ENCODE data around the gene STK17B. TPM values are rescaled to one million over a fixed set of nuclear protein-coding genes. Genes with fewer than 3 reads are reported as not detected.

STK17B gene
- total RNA-seq, 1 experiment from 2014 or later: 16.9 TPM

DNA sequence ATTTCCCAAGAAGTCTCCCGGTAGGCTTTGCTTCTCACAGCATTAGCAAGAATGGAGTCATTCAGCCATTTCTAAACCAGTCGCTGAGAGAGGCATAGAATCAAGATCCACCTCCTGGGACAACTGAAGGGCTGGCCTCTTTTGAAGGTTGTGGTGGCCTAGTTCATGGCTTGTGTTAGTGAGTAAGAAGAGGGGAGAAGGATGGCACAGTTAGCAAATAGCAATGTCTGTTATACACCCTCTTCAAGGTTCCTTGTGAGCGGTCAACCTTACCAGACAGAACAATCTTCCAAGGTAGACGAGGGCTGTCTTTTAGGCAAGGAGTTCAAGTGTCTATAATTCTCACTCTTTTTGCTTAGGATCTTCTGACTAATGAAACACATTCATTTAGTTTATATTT is 67.3 kb downstream of the STK17B start:
- POLR2A ChIA-PET: no interaction called here
- Histone ChIP-seq H2AFZ (ENCODE audit: low read depth, low read length, poor library complexity, severe bottlenecking) (no peak overlapping the region), H3K4me2 (ENCODE audit: low read length) (no peak overlapping the region), H3K27me3 (ENCODE audit: insufficient read depth, low read length) (no peaks in the 10 kb centered on the region), H3K4me3 (replicated peaks in 1 of 2; ENCODE audit: low read depth in 1 of 2, low read length in 2 of 2) (no peak overlapping the region), H3K4me1 (ENCODE audit: control insufficient read depth in 1 of 2, insufficient read depth in 2 of 2, low read length in 2 of 2) (no peaks in the 10 kb centered on the region), H3K9me3 (ENCODE audit: control insufficient read depth in 1 of 2, insufficient read depth in 1 of 2, low read depth in 1 of 2, low read length in 2 of 2) (no peaks in the 10 kb centered on the region), H3K36me3 (ENCODE audit: control insufficient read depth in 1 of 2, insufficient read depth in 2 of 2, low read length in 2 of 2) (no peaks in the 10 kb centered on the region), H3K27ac (ENCODE audit: low read depth, low read length) (no peak overlapping the region), H4K20me1 (ENCODE audit: insufficient read depth) (no peaks in the 10 kb centered on the region), H3K9me2 (ENCODE audit: insufficient read depth) (no peaks in the 10 kb centered on the region), H3K79me2 (ENCODE audit: insufficient read depth, low read length) (no peaks in the 10 kb centered on the region), H3K9ac (ENCODE audit: low read length) (no peak overlapping the region)
- BruUV-seq (replicated peaks): no TSS peak
- DNase-seq (ENCODE audit: low read depth, low spot score): no peak
- intact Hi-C loops (cut with micrococcal nuclease): no loop called here
- TF ChIP-seq CBX3 (IDR thresholded peaks at IDR 0.05; ENCODE audit: low read depth): no peak
- no peak for TF ChIP-seq RAD21 (IDR thresholded peaks at IDR 0.05; ENCODE audit: low read depth)
- TF ChIP-seq, protein P1, sequence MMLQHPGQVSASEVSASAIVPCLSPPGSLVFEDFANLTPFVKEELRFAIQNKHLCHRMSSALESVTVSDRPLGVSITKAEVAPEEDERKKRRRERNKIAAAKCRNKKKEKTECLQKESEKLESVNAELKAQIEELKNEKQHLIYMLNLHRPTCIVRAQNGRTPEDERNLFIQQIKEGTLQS (IDR thresholded peaks at IDR 0.05): no peak
- TF ChIP-seq, protein P2, sequence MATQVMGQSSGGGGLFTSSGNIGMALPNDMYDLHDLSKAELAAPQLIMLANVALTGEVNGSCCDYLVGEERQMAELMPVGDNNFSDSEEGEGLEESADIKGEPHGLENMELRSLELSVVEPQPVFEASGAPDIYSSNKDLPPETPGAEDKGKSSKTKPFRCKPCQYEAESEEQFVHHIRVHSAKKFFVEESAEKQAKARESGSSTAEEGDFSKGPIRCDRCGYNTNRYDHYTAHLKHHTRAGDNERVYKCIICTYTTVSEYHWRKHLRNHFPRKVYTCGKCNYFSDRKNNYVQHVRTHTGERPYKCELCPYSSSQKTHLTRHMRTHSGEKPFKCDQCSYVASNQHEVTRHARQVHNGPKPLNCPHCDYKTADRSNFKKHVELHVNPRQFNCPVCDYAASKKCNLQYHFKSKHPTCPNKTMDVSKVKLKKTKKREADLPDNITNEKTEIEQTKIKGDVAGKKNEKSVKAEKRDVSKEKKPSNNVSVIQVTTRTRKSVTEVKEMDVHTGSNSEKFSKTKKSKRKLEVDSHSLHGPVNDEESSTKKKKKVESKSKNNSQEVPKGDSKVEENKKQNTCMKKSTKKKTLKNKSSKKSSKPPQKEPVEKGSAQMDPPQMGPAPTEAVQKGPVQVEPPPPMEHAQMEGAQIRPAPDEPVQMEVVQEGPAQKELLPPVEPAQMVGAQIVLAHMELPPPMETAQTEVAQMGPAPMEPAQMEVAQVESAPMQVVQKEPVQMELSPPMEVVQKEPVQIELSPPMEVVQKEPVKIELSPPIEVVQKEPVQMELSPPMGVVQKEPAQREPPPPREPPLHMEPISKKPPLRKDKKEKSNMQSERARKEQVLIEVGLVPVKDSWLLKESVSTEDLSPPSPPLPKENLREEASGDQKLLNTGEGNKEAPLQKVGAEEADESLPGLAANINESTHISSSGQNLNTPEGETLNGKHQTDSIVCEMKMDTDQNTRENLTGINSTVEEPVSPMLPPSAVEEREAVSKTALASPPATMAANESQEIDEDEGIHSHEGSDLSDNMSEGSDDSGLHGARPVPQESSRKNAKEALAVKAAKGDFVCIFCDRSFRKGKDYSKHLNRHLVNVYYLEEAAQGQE (IDR thresholded peaks at IDR 0.05; ENCODE audit: low read depth): no peak
- TF ChIP-seq SIN3A (IDR thresholded peaks at IDR 0.05; ENCODE audit: low read depth): no peak
- no peak for TF ChIP-seq CEBPB (IDR thresholded peaks at IDR 0.05; ENCODE audit: low read depth)
- no peak for TF ChIP-seq EGR1 (IDR thresholded peaks at IDR 0.05; ENCODE audit: low read depth)
- TF ChIP-seq, protein P3, sequence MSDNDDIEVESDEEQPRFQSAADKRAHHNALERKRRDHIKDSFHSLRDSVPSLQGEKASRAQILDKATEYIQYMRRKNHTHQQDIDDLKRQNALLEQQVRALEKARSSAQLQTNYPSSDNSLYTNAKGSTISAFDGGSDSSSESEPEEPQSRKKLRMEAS (IDR thresholded peaks at IDR 0.05): no peak
- TF ChIP-seq ZNF274 (IDR thresholded peaks at IDR 0.05; ENCODE audit: low read depth, low read length): no peak
- TF ChIP-seq, protein P4, sequence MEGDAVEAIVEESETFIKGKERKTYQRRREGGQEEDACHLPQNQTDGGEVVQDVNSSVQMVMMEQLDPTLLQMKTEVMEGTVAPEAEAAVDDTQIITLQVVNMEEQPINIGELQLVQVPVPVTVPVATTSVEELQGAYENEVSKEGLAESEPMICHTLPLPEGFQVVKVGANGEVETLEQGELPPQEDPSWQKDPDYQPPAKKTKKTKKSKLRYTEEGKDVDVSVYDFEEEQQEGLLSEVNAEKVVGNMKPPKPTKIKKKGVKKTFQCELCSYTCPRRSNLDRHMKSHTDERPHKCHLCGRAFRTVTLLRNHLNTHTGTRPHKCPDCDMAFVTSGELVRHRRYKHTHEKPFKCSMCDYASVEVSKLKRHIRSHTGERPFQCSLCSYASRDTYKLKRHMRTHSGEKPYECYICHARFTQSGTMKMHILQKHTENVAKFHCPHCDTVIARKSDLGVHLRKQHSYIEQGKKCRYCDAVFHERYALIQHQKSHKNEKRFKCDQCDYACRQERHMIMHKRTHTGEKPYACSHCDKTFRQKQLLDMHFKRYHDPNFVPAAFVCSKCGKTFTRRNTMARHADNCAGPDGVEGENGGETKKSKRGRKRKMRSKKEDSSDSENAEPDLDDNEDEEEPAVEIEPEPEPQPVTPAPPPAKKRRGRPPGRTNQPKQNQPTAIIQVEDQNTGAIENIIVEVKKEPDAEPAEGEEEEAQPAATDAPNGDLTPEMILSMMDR (IDR thresholded peaks at IDR 0.05 in 2 of 3, conservative IDR thresholded peaks at IDR 0.05 in 1 of 3; ENCODE audit: borderline replicate concordance in 1 of 3, insufficient read depth in 1 of 3, low read depth in 2 of 3, low read length in 2 of 3): no peak
- TF ChIP-seq, protein P5, sequence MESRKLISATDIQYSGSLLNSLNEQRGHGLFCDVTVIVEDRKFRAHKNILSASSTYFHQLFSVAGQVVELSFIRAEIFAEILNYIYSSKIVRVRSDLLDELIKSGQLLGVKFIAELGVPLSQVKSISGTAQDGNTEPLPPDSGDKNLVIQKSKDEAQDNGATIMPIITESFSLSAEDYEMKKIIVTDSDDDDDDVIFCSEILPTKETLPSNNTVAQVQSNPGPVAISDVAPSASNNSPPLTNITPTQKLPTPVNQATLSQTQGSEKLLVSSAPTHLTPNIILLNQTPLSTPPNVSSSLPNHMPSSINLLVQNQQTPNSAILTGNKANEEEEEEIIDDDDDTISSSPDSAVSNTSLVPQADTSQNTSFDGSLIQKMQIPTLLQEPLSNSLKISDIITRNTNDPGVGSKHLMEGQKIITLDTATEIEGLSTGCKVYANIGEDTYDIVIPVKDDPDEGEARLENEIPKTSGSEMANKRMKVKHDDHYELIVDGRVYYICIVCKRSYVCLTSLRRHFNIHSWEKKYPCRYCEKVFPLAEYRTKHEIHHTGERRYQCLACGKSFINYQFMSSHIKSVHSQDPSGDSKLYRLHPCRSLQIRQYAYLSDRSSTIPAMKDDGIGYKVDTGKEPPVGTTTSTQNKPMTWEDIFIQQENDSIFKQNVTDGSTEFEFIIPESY (IDR thresholded peaks at IDR 0.05; ENCODE audit: extremely low read depth, insufficient replicate concordance, low read length): no peak
- no peak for TF ChIP-seq POLR2AphosphoS5 (IDR thresholded peaks at IDR 0.05; ENCODE audit: low read depth, low read length)
- TF ChIP-seq EZH2 (IDR thresholded peaks at IDR 0.05): no peak
- no peak for TF ChIP-seq FOSL1 (IDR thresholded peaks at IDR 0.05; ENCODE audit: low read depth)
- TF ChIP-seq SP1 (IDR thresholded peaks at IDR 0.05; ENCODE audit: low read depth): no peak
- TF ChIP-seq YY1 (IDR thresholded peaks at IDR 0.05; ENCODE audit: extremely low read depth, insufficient replicate concordance, low read depth, low read length): no peak
- CTCF ChIA-PET: no interaction called here
- RAD21 ChIA-PET (ENCODE audit: low non-redundant PET in 1 of 2, low total read pairs in 2 of 2, uncharacterized antibody in 2 of 2, unreplicated experiment in 2 of 2): no interaction called here
- no peak for ATAC-seq

Data from HCT116 (cell line).